Measurements from ENCODE around the gene GPN2. TPM values are rescaled to one million over a fixed set of nuclear protein-coding genes. Genes with fewer than 3 reads are reported as not detected.

Gene GPN2
- total and polyA plus RNA-seq, 4 donors = 9.5 to 12.7 (median 10.4) TPM

- peak overlapping the region; percentile 97 to 99 for H3K27ac ChIP-seq (ENCODE audit: low read depth in 1 of 2, low read length in 2 of 2)
- H3K27me3 ChIP-seq (ENCODE audit: control insufficient read depth in 4 of 4, insufficient read depth in 4 of 4, low read length in 3 of 4) = no peaks in the 10 kb centered on the region
- H3K9me3 ChIP-seq (ENCODE audit: control insufficient read depth in 4 of 4, low read length in 3 of 4) = no peaks in the 10 kb centered on the region
- peaks cover 3 to 50% (median 32%) of the 10 kb centered on the region in 4 donors for H3K4me1 ChIP-seq (ENCODE audit: control insufficient read depth in 4 of 4, insufficient read depth in 4 of 4, low read length in 3 of 4)
- peak overlapping the region; percentile 79 to 86 (median 82) for H3K4me3 ChIP-seq (ENCODE audit: low read depth in 1 of 3, low read length in 3 of 3)
- H3K9ac ChIP-seq (ENCODE audit: low read depth in 1 of 2, low read length in 2 of 2) = peak overlapping the region; percentile 92 to 96
- peaks cover 0 to 6% (median under 1%) of the 10 kb centered on the region in 4 donors for H3K36me3 ChIP-seq (ENCODE audit: control insufficient read depth in 4 of 4, insufficient read depth in 3 of 4, low read depth in 1 of 4, low read length in 3 of 4)
- no peak for DNase-seq (ENCODE audit: low spot score)
- no peak for TF ChIP-seq GABPA (IDR thresholded peaks at IDR 0.05 in 1 of 2, conservative IDR thresholded peaks at IDR 0.05 in 1 of 2)
- TF ChIP-seq HNF4A (conservative IDR thresholded peaks at IDR 0.05) = no peak
- TF ChIP-seq HNF4G (IDR thresholded peaks at IDR 0.05) = no peak
- no peak for TF ChIP-seq MAX (IDR thresholded peaks at IDR 0.05)
- no peak for TF ChIP-seq FOXA1 (IDR thresholded peaks at IDR 0.05)
- TF ChIP-seq FOXA2 (IDR thresholded peaks at IDR 0.05) = no peak
- no peak for TF ChIP-seq EGR1 (IDR thresholded peaks at IDR 0.05; ENCODE audit: low read depth in 2 of 2)
- TF ChIP-seq, protein P1, sequence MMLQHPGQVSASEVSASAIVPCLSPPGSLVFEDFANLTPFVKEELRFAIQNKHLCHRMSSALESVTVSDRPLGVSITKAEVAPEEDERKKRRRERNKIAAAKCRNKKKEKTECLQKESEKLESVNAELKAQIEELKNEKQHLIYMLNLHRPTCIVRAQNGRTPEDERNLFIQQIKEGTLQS (IDR thresholded peaks at IDR 0.05) = no peak
- no peak for TF ChIP-seq JUND (IDR thresholded peaks at IDR 0.05)
- TF ChIP-seq SP1 (IDR thresholded peaks at IDR 0.05) = no peak
- TF ChIP-seq RAD21 (IDR thresholded peaks at IDR 0.05) = no peak
- TF ChIP-seq, protein P2, sequence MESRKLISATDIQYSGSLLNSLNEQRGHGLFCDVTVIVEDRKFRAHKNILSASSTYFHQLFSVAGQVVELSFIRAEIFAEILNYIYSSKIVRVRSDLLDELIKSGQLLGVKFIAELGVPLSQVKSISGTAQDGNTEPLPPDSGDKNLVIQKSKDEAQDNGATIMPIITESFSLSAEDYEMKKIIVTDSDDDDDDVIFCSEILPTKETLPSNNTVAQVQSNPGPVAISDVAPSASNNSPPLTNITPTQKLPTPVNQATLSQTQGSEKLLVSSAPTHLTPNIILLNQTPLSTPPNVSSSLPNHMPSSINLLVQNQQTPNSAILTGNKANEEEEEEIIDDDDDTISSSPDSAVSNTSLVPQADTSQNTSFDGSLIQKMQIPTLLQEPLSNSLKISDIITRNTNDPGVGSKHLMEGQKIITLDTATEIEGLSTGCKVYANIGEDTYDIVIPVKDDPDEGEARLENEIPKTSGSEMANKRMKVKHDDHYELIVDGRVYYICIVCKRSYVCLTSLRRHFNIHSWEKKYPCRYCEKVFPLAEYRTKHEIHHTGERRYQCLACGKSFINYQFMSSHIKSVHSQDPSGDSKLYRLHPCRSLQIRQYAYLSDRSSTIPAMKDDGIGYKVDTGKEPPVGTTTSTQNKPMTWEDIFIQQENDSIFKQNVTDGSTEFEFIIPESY (IDR thresholded peaks at IDR 0.05) = no peak
- no peak for TF ChIP-seq RXRA (IDR thresholded peaks at IDR 0.05)
- TF ChIP-seq NR2F2 (IDR thresholded peaks at IDR 0.05) = no peak
- no peak for TF ChIP-seq TAF1 (conservative IDR thresholded peaks at IDR 0.05)
- TF ChIP-seq, protein P3, sequence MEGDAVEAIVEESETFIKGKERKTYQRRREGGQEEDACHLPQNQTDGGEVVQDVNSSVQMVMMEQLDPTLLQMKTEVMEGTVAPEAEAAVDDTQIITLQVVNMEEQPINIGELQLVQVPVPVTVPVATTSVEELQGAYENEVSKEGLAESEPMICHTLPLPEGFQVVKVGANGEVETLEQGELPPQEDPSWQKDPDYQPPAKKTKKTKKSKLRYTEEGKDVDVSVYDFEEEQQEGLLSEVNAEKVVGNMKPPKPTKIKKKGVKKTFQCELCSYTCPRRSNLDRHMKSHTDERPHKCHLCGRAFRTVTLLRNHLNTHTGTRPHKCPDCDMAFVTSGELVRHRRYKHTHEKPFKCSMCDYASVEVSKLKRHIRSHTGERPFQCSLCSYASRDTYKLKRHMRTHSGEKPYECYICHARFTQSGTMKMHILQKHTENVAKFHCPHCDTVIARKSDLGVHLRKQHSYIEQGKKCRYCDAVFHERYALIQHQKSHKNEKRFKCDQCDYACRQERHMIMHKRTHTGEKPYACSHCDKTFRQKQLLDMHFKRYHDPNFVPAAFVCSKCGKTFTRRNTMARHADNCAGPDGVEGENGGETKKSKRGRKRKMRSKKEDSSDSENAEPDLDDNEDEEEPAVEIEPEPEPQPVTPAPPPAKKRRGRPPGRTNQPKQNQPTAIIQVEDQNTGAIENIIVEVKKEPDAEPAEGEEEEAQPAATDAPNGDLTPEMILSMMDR (IDR thresholded peaks at IDR 0.05; ENCODE audit: low read depth, low read length, missing input control) = no peak
- TF ChIP-seq, protein P4, sequence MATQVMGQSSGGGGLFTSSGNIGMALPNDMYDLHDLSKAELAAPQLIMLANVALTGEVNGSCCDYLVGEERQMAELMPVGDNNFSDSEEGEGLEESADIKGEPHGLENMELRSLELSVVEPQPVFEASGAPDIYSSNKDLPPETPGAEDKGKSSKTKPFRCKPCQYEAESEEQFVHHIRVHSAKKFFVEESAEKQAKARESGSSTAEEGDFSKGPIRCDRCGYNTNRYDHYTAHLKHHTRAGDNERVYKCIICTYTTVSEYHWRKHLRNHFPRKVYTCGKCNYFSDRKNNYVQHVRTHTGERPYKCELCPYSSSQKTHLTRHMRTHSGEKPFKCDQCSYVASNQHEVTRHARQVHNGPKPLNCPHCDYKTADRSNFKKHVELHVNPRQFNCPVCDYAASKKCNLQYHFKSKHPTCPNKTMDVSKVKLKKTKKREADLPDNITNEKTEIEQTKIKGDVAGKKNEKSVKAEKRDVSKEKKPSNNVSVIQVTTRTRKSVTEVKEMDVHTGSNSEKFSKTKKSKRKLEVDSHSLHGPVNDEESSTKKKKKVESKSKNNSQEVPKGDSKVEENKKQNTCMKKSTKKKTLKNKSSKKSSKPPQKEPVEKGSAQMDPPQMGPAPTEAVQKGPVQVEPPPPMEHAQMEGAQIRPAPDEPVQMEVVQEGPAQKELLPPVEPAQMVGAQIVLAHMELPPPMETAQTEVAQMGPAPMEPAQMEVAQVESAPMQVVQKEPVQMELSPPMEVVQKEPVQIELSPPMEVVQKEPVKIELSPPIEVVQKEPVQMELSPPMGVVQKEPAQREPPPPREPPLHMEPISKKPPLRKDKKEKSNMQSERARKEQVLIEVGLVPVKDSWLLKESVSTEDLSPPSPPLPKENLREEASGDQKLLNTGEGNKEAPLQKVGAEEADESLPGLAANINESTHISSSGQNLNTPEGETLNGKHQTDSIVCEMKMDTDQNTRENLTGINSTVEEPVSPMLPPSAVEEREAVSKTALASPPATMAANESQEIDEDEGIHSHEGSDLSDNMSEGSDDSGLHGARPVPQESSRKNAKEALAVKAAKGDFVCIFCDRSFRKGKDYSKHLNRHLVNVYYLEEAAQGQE (IDR thresholded peaks at IDR 0.05) = no peak
- 31% methylated on average over 5 of the region's 5 CpGs for WGBS
These were observed 23.3 kb upstream of the GPN2 start for GRCh38 chr1:26913389-26913753.
